ENCODE results near the gene TC2N.
"Not testable (repeated sequence)": the region's sequence is repeated elsewhere in the genome, so short reads cannot be mapped to it uniquely, and the experiment has no call there.

The TC2N gene

GRCh38 chr14:91830777-91831176, 36.6 kb downstream of the TC2N start:
- no peak for DNase-seq

DNA sequence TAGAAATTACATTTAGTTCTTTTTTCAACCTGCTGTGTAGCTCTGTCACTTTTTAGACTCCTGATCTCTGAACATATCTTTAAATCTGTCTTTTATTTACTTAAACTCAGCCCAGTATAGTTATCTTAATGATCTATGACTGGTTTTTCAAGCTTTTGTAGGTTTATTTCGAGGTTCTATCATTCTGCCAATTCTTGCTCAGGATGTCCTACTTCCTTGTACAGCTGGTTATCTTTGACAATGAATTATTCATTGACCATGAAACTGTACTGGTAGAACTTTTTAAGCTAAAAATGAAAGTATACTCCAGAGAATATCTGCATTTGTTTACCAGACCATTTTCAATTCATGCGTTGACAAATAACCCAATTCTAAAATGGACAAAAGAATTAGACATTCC, 37.8 kb downstream of the TC2N start:
- DNase-seq, result no peak

DNA sequence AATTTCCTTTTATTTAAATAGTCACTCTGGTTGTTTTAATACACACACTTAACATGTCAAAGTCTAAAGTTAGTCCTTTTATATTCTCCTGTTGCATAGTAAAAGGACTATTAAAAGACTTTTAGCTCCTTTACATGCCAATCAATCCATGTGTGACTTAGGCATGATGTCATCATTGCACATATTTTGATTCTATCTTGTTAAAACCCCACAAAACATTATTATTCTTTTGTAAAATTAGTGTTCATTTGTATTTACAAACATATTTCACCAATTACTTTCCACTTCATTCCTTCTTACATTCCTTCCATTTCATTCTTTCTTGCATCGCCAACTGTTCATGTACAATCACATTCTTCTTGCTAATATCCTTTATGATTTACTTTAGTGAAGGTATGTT, 39.6 kb downstream of the TC2N start:
- no peak for DNase-seq

GRCh38 chr14:91817566-91818325, 49.6 kb downstream of the TC2N start:
- peak; percentile 19 for DNase-seq

- DNase-seq, result no peak
Observed at GRCh38 chr14:91814317-91814716, 53.0 kb downstream of the TC2N start.

GRCh38 chr14:91810699-91811098, 56.6 kb downstream of the TC2N start:
- no peak for DNase-seq

GRCh38 chr14:91806716-91807115, 60.6 kb downstream of the TC2N start:
- DNase-seq, result no peak

- not testable (repeated sequence) for DNase-seq
Observed at GRCh38 chr14:91806094-91806493, 61.2 kb downstream of the TC2N start.

DNA sequence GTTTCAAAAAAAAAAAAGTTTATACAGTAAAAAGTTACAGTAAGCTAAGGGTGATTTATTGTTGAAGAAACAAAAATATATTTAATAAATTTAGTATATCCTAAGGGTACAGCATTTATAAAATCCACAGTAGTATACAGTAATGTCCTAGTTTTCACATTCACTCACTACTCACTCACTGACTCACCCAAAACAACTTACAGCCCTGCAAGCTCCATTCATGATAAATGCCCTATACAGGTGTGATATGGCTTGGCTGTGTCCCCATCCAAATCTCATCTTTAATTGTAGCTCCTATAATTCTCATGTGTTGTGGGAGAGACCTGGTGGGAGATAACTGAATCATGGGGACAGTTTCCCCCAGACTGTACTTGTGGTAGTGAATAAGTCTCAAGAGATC, 61.7 kb downstream of the TC2N start:
- no peak for DNase-seq

- no peak for DNase-seq
Observed at GRCh38 chr14:91801358-91801757, 66.0 kb downstream of the TC2N start.

DNA sequence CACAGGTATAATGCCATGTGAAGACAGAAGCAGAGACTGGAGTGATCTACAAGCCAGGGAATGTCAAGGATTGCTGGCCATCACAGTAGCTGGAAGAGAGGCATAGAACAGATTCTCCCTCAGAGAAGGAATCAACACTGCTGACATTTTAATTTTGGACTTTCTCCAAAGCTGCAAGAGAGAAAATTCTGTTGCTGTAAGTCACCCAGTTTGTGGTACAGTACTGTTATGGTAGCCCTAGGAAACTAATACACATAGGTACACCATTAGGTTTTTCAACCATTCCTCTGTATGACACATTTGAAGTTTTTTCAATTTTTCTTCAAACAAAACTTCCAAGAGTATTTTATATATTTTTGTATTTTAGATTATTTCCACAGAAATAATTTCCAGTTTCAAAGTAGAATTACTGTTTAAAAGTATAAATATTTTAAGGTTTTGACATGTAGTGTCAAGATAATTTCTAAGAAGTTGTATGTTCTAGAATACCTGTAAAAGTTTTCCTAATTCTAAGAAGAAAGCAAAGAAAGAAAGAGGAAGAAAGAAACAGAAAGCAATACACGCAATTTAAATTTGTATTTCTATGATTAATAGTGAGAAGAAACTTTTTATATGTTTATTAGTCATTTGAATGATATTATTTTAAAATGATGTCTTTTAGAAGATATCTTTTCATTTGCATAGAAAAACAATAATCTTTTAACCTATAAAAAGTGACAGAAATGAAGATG, 70.6 kb downstream of the TC2N start:
- DNase-seq, result no peak

DNA sequence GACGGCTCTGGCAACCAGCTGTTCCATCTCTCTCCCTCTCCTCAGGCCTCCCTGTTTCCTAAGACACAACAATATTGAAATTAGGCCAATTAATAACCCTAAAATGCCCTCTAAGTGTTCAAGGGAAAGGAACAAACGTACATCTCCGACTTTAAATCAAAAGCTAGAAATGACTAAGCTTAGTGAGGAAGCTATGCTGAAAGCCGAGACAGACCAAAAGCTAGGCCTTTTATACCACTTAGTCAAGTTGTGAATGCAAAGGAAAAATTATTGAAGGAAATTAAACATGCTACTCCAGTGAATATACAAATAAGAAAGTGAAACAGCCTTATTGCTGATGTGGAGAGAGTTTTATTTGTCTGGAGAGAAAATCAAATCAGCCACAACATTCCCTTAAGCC, 73.6 kb downstream of the TC2N start:
- no peak for DNase-seq

DNA sequence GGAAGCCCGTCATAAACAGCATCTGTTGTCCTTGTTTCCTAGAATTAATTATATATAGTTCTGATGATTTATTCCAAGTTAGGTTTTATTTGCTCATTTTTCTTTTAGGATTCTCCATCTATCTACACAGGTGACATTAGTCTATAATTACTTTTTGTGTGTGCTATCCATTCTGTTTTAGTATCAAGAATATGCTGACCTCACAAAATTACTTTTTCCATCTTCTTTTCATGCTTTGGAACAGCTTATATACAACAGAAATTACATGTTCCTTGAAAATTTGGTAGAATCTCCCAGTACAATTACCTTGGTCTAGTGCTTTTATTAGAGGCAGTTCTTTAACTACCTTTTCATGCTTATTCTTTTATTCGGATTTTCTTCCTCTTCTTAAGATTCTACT, 81.1 kb downstream of the TC2N start:
- no peak for DNase-seq

GRCh38 chr14:91780452-91780851, 86.9 kb downstream of the TC2N start:
- no peak for DNase-seq

DNA sequence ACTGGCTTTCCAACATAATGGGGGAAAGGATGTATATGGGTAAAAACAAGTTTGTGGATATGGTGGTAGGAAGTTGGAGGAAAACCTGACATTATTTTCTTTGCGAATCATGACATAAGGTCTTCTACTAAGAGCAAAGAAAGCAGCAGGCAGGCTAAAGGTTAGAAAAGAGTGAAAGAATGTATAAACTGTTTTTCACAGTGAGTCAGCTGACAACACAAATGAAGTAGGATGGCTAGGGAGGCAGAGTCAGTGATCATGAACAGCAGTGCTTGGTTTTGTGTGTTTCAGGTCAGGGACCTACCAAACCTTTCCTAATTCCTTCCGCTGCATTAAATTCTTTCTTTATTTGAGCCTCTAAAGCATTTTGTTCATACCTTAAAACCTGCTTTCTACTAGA, 89.1 kb downstream of the TC2N start:
- no peak for DNase-seq

- no peak for DNase-seq
Observed at GRCh38 chr14:91774140-91775096, 92.9 kb downstream of the TC2N start.

DNA sequence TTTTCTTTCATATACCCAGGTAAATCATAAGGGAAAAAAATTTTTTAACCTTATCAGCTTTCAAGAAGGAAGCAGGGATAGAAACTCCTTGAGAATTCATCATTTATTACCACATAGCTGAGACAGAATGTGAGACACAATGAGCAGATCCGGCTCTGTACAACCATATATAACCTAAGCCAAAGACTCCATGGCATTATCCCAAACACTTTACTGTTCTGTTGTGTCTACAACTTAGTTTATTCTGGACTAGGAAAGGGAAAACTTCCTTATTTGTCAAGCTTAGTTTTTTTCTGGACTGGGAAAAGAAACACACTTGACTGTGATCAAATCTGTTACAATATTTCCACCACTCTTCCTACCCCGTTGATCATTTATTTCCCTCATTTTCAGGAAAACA, 97.2 kb downstream of the TC2N start:
- no peak for DNase-seq

- DNase-seq, result no peak
Observed at GRCh38 chr14:91755570-91756295, 111.6 kb downstream of the TC2N start.

GRCh38 chr14:91754819-91755218, 112.5 kb downstream of the TC2N start:
- DNase-seq, result no peak

DNA sequence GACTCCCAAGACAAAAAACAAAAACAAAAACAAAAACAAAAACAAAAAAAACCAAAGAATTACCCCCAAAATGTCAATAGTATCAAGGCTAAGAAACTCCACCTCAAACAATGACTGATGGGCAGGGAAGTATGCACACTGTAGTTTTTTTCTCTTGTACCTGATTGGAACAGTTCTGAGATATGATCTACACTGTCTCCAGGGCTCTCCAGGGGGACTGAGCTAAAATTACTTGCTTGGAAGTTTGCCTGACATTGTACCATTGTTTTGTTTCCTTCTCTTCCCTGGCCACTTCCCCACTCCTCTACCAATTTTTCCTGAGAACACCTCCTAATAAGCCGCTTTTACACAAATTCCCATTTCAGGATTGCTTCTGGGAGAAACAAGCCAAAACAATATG, 113.2 kb downstream of the TC2N start:
- no peak for DNase-seq

GRCh38 chr14:91753501-91754128, 113.7 kb downstream of the TC2N start:
- no peak for DNase-seq

DNA sequence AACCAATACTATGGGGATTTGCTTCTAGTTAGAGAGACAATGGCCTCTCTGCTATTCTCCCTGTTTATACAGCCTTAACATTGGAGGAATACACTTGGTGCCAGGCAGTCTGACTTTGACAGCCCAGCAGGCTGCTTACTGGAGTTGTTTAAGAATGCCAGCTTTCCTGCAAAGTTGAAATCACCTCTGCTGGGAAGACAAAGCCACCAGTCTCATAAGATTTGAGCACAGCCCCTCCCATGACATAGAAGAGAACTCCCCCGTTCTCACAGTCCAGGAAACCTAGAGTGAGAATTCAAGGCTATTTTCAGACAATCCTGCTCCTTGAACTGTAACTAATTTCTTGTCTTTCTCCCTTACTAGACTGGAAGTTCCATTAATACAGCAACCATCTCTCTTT, 114.4 kb downstream of the TC2N start:
- no peak for DNase-seq
